ENCODE measurements around the gene MTX1.

MTX1 gene

DNA sequence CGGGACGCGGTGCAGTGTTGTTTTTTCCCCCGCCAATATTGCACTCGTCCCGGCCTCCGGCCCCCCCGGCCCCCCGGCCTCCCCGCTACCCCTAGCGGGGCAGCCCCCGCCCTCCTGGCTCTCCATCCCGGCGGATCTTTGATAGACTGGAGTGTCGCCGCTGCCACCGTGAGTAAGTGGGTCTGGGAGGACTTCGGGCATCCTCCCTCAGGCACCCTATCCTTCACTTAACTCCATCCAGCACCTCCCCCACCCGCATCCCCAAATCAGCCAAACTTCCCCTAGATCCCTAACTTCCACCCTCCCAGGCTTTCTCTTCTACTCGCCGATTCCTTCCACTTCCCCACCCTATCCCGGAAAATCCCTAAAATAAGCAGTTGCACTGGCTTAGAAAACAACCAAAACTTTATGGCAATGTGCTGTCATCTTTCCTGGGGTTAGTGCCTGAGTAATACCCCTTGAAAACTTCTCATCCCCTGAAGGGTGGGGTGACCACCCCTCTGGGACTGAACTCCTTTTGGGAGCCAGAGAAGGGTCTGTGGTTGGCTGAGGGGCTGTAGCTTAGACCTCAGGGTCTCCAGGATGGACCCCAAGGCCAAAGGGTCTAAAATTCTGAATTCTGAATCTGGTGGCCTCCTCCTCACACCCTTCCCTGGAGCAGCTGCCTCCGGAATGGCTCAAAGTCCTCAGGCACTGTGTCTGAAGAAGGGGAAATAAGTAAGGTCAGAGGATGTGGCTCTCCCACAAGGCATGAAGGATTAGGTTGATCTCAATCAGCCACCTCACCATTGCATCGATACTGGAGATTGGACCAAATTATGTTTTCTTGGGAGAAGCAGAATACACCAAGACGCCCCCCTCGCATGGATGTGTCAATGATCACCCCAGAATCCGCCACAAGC, 13.0 kb upstream of the MTX1 start:
- Histone ChIP-seq H3K23ac (ENCODE audit: low read length) (no peak overlapping the region), H3K79me1 (ENCODE audit: low read length) (peaks cover 13% of the 10 kb centered on the region), H3K4me3 (ENCODE audit: low read depth, low read length) (peak overlapping the region; percentile 53), H3K27ac (ENCODE audit: low read depth, low read length) (no peak overlapping the region), H3K4me2 (ENCODE audit: low read length) (peak overlapping the region; percentile 99), H3K14ac (ENCODE audit: low read length) (no peak overlapping the region), H3K36me3 (ENCODE audit: control insufficient read depth in 1 of 2, insufficient read depth in 2 of 2, low read length in 2 of 2) (peaks cover 22 to 33% of the 10 kb centered on the region in 2 experiments), H3K9me3 (ENCODE audit: insufficient read depth, low read depth, low read length) (peaks cover 2% of the 10 kb centered on the region), H2BK12ac (ENCODE audit: low read length) (no peak overlapping the region), H4K12ac (ENCODE audit: low read depth, low read length) (no peak overlapping the region), H3K9ac (ENCODE audit: low read length) (peak overlapping the region; percentile 49), H3K18ac (ENCODE audit: low read length) (no peak overlapping the region), H3K27me3 (ENCODE audit: insufficient read depth, low read length) (no peaks in the 10 kb centered on the region), H3K4ac (ENCODE audit: low read depth, low read length) (peak overlapping the region; percentile 13), H2AK5ac (ENCODE audit: low read length) (no peak overlapping the region), H2AFZ (ENCODE audit: insufficient read depth, low read length, poor library complexity) (no peak overlapping the region), H3K79me2 (ENCODE audit: control insufficient read depth, insufficient read depth, low read length, poor library complexity) (peaks cover 2% of the 10 kb centered on the region), H4K91ac (ENCODE audit: low read depth, low read length) (no peak overlapping the region), H2BK5ac (ENCODE audit: low read depth, low read length, poor library complexity) (no peak overlapping the region), H4K8ac (ENCODE audit: low read depth, low read length) (no peak overlapping the region), H3K4me1 (ENCODE audit: control insufficient read depth in 1 of 2, insufficient read depth in 2 of 2, low read length in 2 of 2) (peaks cover 7 to 15% of the 10 kb centered on the region in 2 experiments), H2BK120ac (ENCODE audit: insufficient read depth, low read length, poor library complexity) (no peak overlapping the region)
- no peak for DNase-seq
- no CpG with 5 or more reads among the region's 27 CpGs for WGBS (ENCODE audit: extremely low coverage, insufficient coverage, insufficient read length)

DNA sequence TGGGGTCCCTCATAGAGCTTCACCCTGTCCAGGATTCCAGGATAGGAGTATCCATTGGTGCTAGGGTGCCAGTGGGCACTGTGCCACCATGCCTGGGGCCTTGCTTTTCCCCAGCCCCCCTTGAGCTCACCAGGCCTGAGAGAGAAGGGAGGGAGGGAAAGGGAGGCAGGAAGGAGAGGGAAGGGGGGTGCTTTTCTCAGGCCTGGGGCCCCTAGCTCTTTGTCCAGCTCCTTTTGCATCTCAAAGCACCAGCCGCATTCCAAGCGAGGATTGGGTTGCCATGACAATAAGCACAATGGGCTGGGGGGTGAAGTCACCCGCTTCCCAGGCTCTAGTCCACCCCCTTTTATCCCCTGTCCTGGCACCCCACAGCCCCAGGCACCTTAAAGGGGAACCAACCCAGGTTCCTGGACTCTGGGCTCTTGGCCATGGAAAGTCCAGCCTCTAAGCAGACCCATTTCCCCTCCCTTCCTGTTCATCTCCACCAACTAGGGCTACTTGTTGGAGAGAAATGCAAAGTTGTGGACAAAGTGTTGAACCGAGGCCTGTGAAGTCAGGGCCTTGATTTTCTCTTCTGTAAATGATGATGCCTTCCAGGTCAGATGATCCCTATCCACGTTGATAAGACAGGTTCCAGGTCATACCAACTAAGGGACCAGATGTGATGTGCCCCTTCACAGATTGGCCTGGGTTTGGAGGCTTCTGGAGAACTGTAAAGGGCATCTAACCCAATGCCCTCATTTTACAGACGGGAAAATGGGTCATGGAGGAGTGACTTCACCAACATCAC, 12.2 kb upstream of the MTX1 start:
- H3K4ac ChIP-seq (ENCODE audit: low read depth, low read length), result peak overlapping the region; percentile 13
- no peak overlapping the region for H3K4me3 ChIP-seq (ENCODE audit: low read depth, low read length)
- no peak overlapping the region for H4K12ac ChIP-seq (ENCODE audit: low read depth, low read length)
- H3K9me3 ChIP-seq (ENCODE audit: insufficient read depth, low read depth, low read length), result peaks cover 2% of the 10 kb centered on the region
- no peak overlapping the region for H3K18ac ChIP-seq (ENCODE audit: low read length)
- H3K79me2 ChIP-seq (ENCODE audit: control insufficient read depth, insufficient read depth, low read length, poor library complexity), result peaks cover 2% of the 10 kb centered on the region
- peaks cover 27 to 41% of the 10 kb centered on the region in 2 experiments for H3K36me3 ChIP-seq (ENCODE audit: control insufficient read depth in 1 of 2, insufficient read depth in 2 of 2, low read length in 2 of 2)
- no peak overlapping the region for H2BK5ac ChIP-seq (ENCODE audit: low read depth, low read length, poor library complexity)
- no peak overlapping the region for H2BK120ac ChIP-seq (ENCODE audit: insufficient read depth, low read length, poor library complexity)
- no peak overlapping the region for H3K4me2 ChIP-seq (ENCODE audit: low read length)
- no peak overlapping the region for H2AFZ ChIP-seq (ENCODE audit: insufficient read depth, low read length, poor library complexity)
- H3K9ac ChIP-seq (ENCODE audit: low read length), result no peak overlapping the region
- H3K4me1 ChIP-seq (ENCODE audit: control insufficient read depth in 1 of 2, insufficient read depth in 2 of 2, low read length in 2 of 2), result peaks cover 7 to 15% of the 10 kb centered on the region in 2 experiments
- peaks cover 13% of the 10 kb centered on the region for H3K79me1 ChIP-seq (ENCODE audit: low read length)
- no peak overlapping the region for H3K23ac ChIP-seq (ENCODE audit: low read length)
- no peak overlapping the region for H3K27ac ChIP-seq (ENCODE audit: low read depth, low read length)
- H2AK5ac ChIP-seq (ENCODE audit: low read length), result no peak overlapping the region
- H2BK12ac ChIP-seq (ENCODE audit: low read length), result no peak overlapping the region
- no CpG with 5 or more reads among the region's 6 CpGs for WGBS (ENCODE audit: extremely low coverage, insufficient coverage, insufficient read length)
- no peak overlapping the region for H4K91ac ChIP-seq (ENCODE audit: low read depth, low read length)
- H3K27me3 ChIP-seq (ENCODE audit: insufficient read depth, low read length), result no peaks in the 10 kb centered on the region
- DNase-seq, result no peak
- H4K8ac ChIP-seq (ENCODE audit: low read depth, low read length), result no peak overlapping the region
- H3K14ac ChIP-seq (ENCODE audit: low read length), result no peak overlapping the region

DNA sequence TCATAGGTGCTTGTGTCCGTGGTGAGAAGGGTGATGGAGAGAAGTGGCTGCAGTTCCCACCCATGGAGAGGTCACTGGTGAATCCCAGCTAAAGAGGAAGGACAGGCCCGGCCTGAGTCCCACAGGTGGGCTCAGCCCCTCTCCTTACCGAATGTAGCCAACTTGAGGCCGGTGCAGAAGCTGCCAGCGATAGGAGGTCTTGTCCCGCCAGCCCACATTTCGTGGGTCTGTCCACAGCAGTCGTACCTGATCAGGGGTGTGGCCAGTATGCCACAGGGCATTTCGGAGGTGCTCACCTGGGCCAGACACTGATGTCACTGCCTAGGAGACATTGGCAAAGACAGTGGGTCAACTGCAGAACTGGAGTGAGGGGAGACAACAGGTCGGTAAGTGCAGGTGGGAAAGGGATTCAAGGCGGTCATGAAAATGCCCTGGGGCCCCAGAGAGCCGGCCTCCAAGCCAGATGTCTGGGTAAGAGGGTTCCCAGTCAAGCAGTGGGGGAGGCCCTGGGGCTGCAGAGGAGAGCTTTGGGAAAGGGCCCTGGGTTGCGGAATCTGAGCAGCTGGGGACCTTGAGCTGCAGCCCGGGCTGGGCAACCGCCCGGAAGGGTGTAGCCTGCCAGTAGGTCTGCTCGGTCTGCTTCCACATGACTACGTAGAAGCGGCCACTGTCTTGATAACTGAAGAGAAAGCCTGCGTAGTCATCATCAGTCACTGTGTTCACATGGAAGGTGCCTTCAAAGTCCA, 11.4 kb upstream of the MTX1 start:
- no peak for DNase-seq
- Histone ChIP-seq H3K9ac (ENCODE audit: low read length) (no peak overlapping the region), H3K14ac (ENCODE audit: low read length) (no peak overlapping the region), H3K36me3 (ENCODE audit: control insufficient read depth in 1 of 2, insufficient read depth in 2 of 2, low read length in 2 of 2) (peaks cover 31 to 48% of the 10 kb centered on the region in 2 experiments), H4K8ac (ENCODE audit: low read depth, low read length) (no peak overlapping the region), H3K4ac (ENCODE audit: low read depth, low read length) (no peak overlapping the region), H2AK5ac (ENCODE audit: low read length) (no peak overlapping the region), H3K27ac (ENCODE audit: low read depth, low read length) (no peak overlapping the region), H2BK5ac (ENCODE audit: low read depth, low read length, poor library complexity) (no peak overlapping the region), H3K23ac (ENCODE audit: low read length) (no peak overlapping the region), H3K9me3 (ENCODE audit: insufficient read depth, low read depth, low read length) (peaks cover 2% of the 10 kb centered on the region), H3K4me1 (ENCODE audit: control insufficient read depth in 1 of 2, insufficient read depth in 2 of 2, low read length in 2 of 2) (peaks cover 7 to 15% of the 10 kb centered on the region in 2 experiments), H2BK12ac (ENCODE audit: low read length) (no peak overlapping the region), H3K18ac (ENCODE audit: low read length) (no peak overlapping the region), H2AFZ (ENCODE audit: insufficient read depth, low read length, poor library complexity) (no peak overlapping the region), H2BK120ac (ENCODE audit: insufficient read depth, low read length, poor library complexity) (no peak overlapping the region), H3K4me2 (ENCODE audit: low read length) (no peak overlapping the region), H3K79me2 (ENCODE audit: control insufficient read depth, insufficient read depth, low read length, poor library complexity) (peaks cover 2% of the 10 kb centered on the region), H3K4me3 (ENCODE audit: low read depth, low read length) (no peak overlapping the region), H3K79me1 (ENCODE audit: low read length) (peaks cover 13% of the 10 kb centered on the region), H3K27me3 (ENCODE audit: insufficient read depth, low read length) (no peaks in the 10 kb centered on the region), H4K91ac (ENCODE audit: low read depth, low read length) (no peak overlapping the region), H4K12ac (ENCODE audit: low read depth, low read length) (no peak overlapping the region)
- no CpG with 5 or more reads among the region's 20 CpGs for WGBS (ENCODE audit: extremely low coverage, insufficient coverage, insufficient read length)

DNA sequence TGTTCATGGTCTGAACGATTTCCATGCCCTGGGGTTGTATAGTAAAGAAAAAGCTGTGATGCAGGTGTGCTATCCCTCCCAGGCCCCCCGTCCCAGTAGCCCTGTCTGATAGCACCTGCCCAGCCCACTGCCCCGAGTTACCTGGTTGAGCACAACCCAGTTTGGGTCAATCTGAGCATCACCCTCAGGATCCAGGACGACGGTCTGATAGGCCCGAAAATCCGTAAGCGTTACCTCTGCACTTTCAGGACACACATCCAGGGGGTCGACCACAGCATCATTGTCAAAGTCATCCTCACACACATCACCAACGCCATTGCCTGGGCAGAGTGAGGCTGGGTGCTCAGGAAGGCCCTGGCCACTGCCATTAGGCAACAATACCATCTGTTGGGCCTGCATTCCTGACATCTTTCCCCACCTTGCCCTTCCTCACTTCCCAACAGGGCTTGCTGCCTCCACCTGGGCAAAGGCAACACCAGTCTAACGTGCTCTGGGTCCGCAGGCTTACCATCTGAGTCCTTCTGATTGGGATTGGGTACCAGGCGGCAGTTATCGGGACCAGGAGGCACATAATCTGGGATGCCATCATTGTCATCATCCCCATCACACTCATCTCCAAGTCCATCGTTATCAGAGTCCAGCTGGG, 10.5 kb upstream of the MTX1 start:
- H3K79me1 ChIP-seq (ENCODE audit: low read length), result peaks cover 12% of the 10 kb centered on the region
- H3K4me3 ChIP-seq (ENCODE audit: low read depth, low read length), result no peak overlapping the region
- WGBS (ENCODE audit: extremely low coverage, insufficient coverage, insufficient read length), result no CpG with 5 or more reads among the region's 15 CpGs

More for the DNA sequence above, 10.5 kb upstream of the MTX1 start:
- H3K14ac ChIP-seq (ENCODE audit: low read length), result no peak overlapping the region
- no peaks in the 10 kb centered on the region for H3K27me3 ChIP-seq (ENCODE audit: insufficient read depth, low read length)
- no peak overlapping the region for H3K9ac ChIP-seq (ENCODE audit: low read length)
- peaks cover 2% of the 10 kb centered on the region for H3K79me2 ChIP-seq (ENCODE audit: control insufficient read depth, insufficient read depth, low read length, poor library complexity)
- H4K8ac ChIP-seq (ENCODE audit: low read depth, low read length), result no peak overlapping the region
- H2BK12ac ChIP-seq (ENCODE audit: low read length), result no peak overlapping the region
- H3K18ac ChIP-seq (ENCODE audit: low read length), result no peak overlapping the region
- H3K4ac ChIP-seq (ENCODE audit: low read depth, low read length), result no peak overlapping the region
- no peak for DNase-seq
- H3K23ac ChIP-seq (ENCODE audit: low read length), result no peak overlapping the region
- H3K4me1 ChIP-seq (ENCODE audit: control insufficient read depth in 1 of 2, insufficient read depth in 2 of 2, low read length in 2 of 2), result peaks cover 6 to 14% of the 10 kb centered on the region in 2 experiments
- peaks cover 31 to 54% of the 10 kb centered on the region in 2 experiments for H3K36me3 ChIP-seq (ENCODE audit: control insufficient read depth in 1 of 2, insufficient read depth in 2 of 2, low read length in 2 of 2)
- no peak overlapping the region for H3K4me2 ChIP-seq (ENCODE audit: low read length)
- H2BK120ac ChIP-seq (ENCODE audit: insufficient read depth, low read length, poor library complexity), result no peak overlapping the region
- H2AFZ ChIP-seq (ENCODE audit: insufficient read depth, low read length, poor library complexity), result no peak overlapping the region
- no peak overlapping the region for H2AK5ac ChIP-seq (ENCODE audit: low read length)
- no peak overlapping the region for H4K91ac ChIP-seq (ENCODE audit: low read depth, low read length)
- no peak overlapping the region for H2BK5ac ChIP-seq (ENCODE audit: low read depth, low read length, poor library complexity)
- no peak overlapping the region for H3K27ac ChIP-seq (ENCODE audit: low read depth, low read length)
- H4K12ac ChIP-seq (ENCODE audit: low read depth, low read length), result no peak overlapping the region
- no peaks in the 10 kb centered on the region for H3K9me3 ChIP-seq (ENCODE audit: insufficient read depth, low read depth, low read length)
